A673 (cell line): Measurements from ENCODE around the gene BMP8A.

Experiments
- CTCF ChIP-seq: fragments of 300-800, 200-600 bp; sonication (generic); conservative IDR thresholded peaks from 2 replicates; pipeline ENCODE4 v1.5.1; 2017; ENCODE audit warnings: low read depth, mild to moderate bottlenecking, antibody characterized with exemption, low read length, moderate library complexity, mixed read lengths
- EZH2 ChIP-seq: fragments of 200-600 bp; sonication (generic); IDR thresholded peaks from 2 replicates; pipeline ENCODE4 v1.6.1; 2017; ENCODE audit warnings: borderline replicate concordance, low read depth, mild to moderate bottlenecking, mixed read lengths, antibody characterized with exemption, low read length; ENCODE audit not compliant: poor library complexity, severe bottlenecking

GRCh38 chr1:39453603-39454002, 37.8 kb upstream of the BMP8A start:
- no peak for TF ChIP-seq CTCF
- TF ChIP-seq EZH2: no peak
